Ovary (tissue), 9 donors: ENCODE measurements around the gene HBEGF. TPM values are rescaled to one million over a fixed set of nuclear protein-coding genes. Genes with fewer than 3 reads are reported as not detected.
A peak's percentile ranks its signal among the peaks of the same experiment; 100 is the strongest.

Source experiments
- DNase-seq, 5 donors: peaks; one replicate each; pipeline ENCODE4 v3.0.0-alpha.2; 2019 to 2020
- H3K27ac ChIP-seq, 2 donors: fragments of 200-600 bp; one replicate each; pipeline versions ENCODE4 v1.5.1 to v1.8.0; 2019 to 2022
- H3K27me3 ChIP-seq: fragments of 200-600 bp; one replicate; pipeline ENCODE4 v1.8.0; 2022
- H3K36me3 ChIP-seq: fragments of 200-600 bp; sonication (generic); one replicate; pipeline ENCODE4 v1.5.1; 2019
- H3K4me1 ChIP-seq: one replicate; pipeline ENCODE4 v1.8.1; 2013; ENCODE audit warnings: mild to moderate bottlenecking, moderate library complexity; ENCODE audit not compliant: insufficient read depth
- H3K4me3 ChIP-seq: fragments of 200-600 bp; sonication (generic); one replicate; pipeline ENCODE4 v1.5.1; 2017
- H3K9me3 ChIP-seq, 2 donors: fragments of 200-600 bp in 1 of 2; sonication (generic) in 1 of 2; one replicate each; pipeline versions ENCODE4 v1.5.1 to v1.8.1; 2013 to 2019; ENCODE audit warnings: mild to moderate bottlenecking in 1 of 2, moderate library complexity in 1 of 2
- EP300 ChIP-seq: sonication (generic); formaldehyde crosslinking; IDR thresholded peaks from one replicate; pipeline ENCODE4 v1.6.1; 2017; ENCODE audit warnings: antibody characterized with exemption
- POLR2A ChIP-seq: fragments of 450-650 bp; IDR thresholded peaks from one replicate; pipeline ENCODE4 v1.6.1; 2017; ENCODE audit warnings: antibody characterized with exemption, mild to moderate bottlenecking, moderate library complexity
- WGBS, 3 donors: extraction: QIAGEN DNeasy Blood & Tissue Kit in 1 of 3; methylation state at CpG; one replicate each; pipeline versions ENCODE4 v1.1.5 to v1.1.7; 2013 to 2017; 5-methylcytosine and 5-hydroxymethylcytosine counted together
- intact Hi-C, 4 donors: fragments of 100-400 bp; cut with DNase I; formaldehyde crosslinking; loops; one replicate each; pipeline versions ENCODE4 v1.11.0 to v1.15.1; 2022 to 2023
- polyA plus RNA-seq, 2 donors: library from polyadenylated mRNA; stranded (reverse); fragments of 200-250 nt in 1 of 2; fragments of 350-450 nt in 1 of 2; fragmentation: Illumina TruSeq in 1 of 2; extraction: RNeasy Lipid Tissue Mini Kit (QIAGEN cat#74804) in 1 of 2; gene quantifications; one replicate each; pipeline ENCODE4 v1.2.3, GENCODE V29; 2013 to 2014
- total RNA-seq, 7 donors: library from RNA; depleted of rRNA in 2 of 7; stranded (reverse); fragments of >200 nt in 2 of 7; fragmentation: NEBNext Ultra II Directional in 3 of 7; extraction: Animal tissue kit (Norgen Biotek cat#: 25700) in 3 of 7; gene quantifications; one replicate each; pipeline versions ENCODE4 v1.1.0 to v1.2.4, GENCODE V29; 2016 to 2023
- TF ChIP-seq, protein P1 (sequence below), 3 donors: fragments of 450-650 bp in 2 of 3; fragments of 200-600 bp in 1 of 3; IDR thresholded peaks; one replicate each; pipeline versions ENCODE4 v1.5.1 to v1.8.0; 2016 to 2022; ENCODE audit warnings: antibody characterized with exemption in 3 of 3, mild to moderate bottlenecking in 1 of 3
- donor health status: DM: no; HTN: no; CAD: no; lungs with moderate emphysema.
- donor health status: DM: no; HTN: no; CAD: no.
- donor health status: Bipolar disorder and iron deficiency.
- donor health status: DM: yes; HTN: yes; CAD: no.
- donor health status: DM: no; HTN: no; CAD: no.
- donor health status: DM: yes; HTN: yes; CAD: no.

Gene HBEGF
- total and polyA plus RNA-seq, 9 donors, result 1.5 to 14.5 (median 5.6) TPM

DNA sequence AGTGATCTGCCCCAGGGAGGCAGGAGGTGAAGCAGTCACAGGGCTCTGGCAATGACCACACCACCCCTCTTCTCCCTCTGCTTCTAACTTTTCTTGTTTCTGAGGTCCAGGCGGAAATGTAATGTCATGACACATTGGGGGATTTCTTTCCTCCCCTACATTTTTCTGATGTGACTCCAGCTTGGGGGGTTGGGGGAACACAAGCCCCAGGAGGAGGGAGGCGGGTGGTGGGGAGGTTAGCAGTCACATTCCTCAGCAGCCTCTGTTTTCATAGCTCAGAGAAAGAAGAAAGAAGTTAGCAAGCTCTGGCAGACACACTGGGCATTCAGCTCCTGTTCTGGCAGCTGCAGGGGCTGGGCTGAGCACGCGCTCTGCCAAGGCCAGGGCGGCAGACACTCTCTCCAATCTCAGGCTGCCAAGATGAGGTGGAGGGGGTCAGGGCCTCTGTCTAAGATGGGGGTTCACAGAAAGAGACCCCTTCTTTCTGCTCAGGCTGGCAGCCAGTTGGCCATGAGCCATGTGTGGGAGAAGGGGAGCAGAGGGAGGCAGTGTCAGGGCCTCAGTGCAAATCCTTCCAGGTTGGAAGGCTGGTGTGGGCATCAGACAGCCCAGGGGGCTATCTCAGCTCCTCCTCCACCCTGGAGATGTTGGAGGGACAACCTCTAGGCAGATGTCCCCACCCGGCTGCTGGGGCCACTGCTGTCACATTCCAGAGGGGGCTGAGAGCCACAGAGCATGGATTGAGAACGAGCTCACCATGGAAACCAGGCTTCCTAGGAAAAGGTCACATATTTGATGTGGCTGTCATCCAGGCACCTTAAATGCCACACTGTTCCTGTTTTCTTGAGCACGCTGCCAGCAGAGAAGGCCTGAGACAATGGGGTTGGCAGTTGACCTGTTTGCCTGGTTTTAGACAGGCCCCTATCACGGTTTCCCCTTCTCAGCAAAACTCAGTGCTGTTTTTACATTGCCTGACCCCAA, 23.4 kb downstream of the HBEGF start:
- H3K36me3 ChIP-seq, result no peaks in the 10 kb centered on the region
- intact Hi-C loops, result no loop called here
- H3K27ac ChIP-seq, result peak overlapping the region in 1 of 2 donors; percentile 11
- no peaks in the 10 kb centered on the region for H3K27me3 ChIP-seq
- H3K4me1 ChIP-seq, result peaks cover 8% of the 10 kb centered on the region
- WGBS, 3 donors, result 26 to 44% (median 27%) methylated on average over 9 of the region's 9 CpGs
- no peak overlapping the region for H3K4me3 ChIP-seq
- peak in 4 of 5 donors; percentile 40 to 50 (median 42) for DNase-seq
- H3K9me3 ChIP-seq, result no peaks in the 10 kb centered on the region
- TF ChIP-seq, protein P1, sequence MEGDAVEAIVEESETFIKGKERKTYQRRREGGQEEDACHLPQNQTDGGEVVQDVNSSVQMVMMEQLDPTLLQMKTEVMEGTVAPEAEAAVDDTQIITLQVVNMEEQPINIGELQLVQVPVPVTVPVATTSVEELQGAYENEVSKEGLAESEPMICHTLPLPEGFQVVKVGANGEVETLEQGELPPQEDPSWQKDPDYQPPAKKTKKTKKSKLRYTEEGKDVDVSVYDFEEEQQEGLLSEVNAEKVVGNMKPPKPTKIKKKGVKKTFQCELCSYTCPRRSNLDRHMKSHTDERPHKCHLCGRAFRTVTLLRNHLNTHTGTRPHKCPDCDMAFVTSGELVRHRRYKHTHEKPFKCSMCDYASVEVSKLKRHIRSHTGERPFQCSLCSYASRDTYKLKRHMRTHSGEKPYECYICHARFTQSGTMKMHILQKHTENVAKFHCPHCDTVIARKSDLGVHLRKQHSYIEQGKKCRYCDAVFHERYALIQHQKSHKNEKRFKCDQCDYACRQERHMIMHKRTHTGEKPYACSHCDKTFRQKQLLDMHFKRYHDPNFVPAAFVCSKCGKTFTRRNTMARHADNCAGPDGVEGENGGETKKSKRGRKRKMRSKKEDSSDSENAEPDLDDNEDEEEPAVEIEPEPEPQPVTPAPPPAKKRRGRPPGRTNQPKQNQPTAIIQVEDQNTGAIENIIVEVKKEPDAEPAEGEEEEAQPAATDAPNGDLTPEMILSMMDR (IDR thresholded peaks at IDR 0.05), result no peak
- no peak for TF ChIP-seq EP300
- TF ChIP-seq POLR2A, result no peak

DNA sequence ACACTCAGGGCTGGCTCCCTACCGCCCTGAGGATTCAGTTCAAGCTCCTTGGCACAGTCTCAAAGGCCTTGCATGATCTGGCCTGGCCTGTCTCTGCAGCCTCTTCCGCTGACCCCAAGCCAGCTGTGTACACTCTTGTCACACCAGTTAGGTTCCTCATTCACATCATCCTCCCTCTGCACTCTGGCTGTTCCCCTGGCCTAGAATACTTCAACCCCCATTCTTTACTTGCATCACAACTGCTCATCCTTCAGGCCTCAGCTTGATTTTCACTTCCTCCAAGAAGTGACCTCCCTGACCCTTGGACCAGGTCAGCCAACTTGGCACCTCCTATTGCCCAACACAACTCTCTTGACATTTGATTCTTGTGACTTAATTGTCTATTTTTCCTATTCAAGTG, 24.6 kb downstream of the HBEGF start:
- H3K9me3 ChIP-seq, result no peaks in the 10 kb centered on the region
- TF ChIP-seq EP300, result no peak
- TF ChIP-seq, protein P1 (IDR thresholded peaks at IDR 0.05), result no peak
- no peak for TF ChIP-seq POLR2A
- H3K4me3 ChIP-seq, result no peak overlapping the region
- intact Hi-C loops, result no loop called here
- H3K27ac ChIP-seq, result no peak overlapping the region
- H3K4me1 ChIP-seq, result peaks cover 8% of the 10 kb centered on the region
- DNase-seq, result no peak
- no peaks in the 10 kb centered on the region for H3K36me3 ChIP-seq
- 93 to 100% (median 94%) methylated on average over 2 of the region's 2 CpGs for WGBS, 3 donors
- no peaks in the 10 kb centered on the region for H3K27me3 ChIP-seq

DNA sequence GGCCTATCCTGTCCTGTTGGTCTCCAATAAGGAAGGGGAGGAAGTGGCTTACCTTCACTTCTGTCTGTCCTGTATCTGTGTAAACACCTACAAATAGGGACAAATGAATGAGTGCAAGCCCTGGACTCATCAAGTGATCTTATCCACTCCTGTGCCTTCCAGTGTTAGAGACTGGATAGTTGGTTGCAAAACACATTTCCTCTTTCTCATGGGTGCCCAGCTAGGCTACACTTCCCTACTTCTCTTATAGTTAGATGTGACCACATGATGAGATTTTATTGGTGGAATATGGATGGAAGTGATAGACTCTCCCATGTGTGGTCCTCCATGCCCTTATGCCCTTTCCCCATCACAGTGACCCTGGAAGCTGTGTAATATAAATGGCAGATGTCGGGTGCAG, 26.6 kb downstream of the HBEGF start:
- H3K4me3 ChIP-seq, result no peak overlapping the region
- intact Hi-C loops, result no loop called here
- no peak overlapping the region for H3K27ac ChIP-seq
- H3K4me1 ChIP-seq, result peaks cover 8% of the 10 kb centered on the region
- 90 to 96% (median 95%) methylated on average over 1 of the region's 1 CpG for WGBS, 3 donors
- TF ChIP-seq POLR2A, result no peak
- TF ChIP-seq, protein P1 (IDR thresholded peaks at IDR 0.05), result no peak
- TF ChIP-seq EP300, result no peak
- no peaks in the 10 kb centered on the region for H3K9me3 ChIP-seq
- H3K36me3 ChIP-seq, result no peaks in the 10 kb centered on the region
- no peaks in the 10 kb centered on the region for H3K27me3 ChIP-seq
- no peak for DNase-seq

DNA sequence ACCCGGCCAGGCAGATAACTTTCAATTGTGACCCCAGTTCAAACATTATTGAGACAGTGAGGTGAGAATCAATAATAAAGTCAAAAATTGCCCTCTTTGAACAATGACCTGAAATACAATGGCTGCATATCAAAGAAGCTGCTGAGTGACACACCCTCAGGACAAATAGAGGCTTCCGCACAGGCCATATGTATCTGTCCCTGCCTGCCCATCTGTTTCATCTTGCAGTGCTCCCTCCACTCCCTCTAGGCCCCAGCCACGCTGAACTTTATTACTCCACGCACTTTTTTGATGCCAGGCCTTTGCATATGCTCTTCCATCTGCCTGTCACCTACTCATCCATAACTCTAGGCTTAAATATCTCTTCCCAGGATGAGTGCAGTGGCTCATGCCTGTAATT, 27.6 kb downstream of the HBEGF start:
- Histone ChIP-seq H3K27ac (no peak overlapping the region), H3K4me1 (peaks cover 8% of the 10 kb centered on the region), H3K27me3 (no peaks in the 10 kb centered on the region), H3K36me3 (no peaks in the 10 kb centered on the region), H3K4me3 (no peak overlapping the region), H3K9me3 (no peaks in the 10 kb centered on the region)
- DNase-seq, result no peak
- WGBS, 3 donors, result 94 to 96% (median 95%) methylated on average over 4 of the region's 4 CpGs
- TF ChIP-seq, protein P1 (IDR thresholded peaks at IDR 0.05), result no peak
- no peak for TF ChIP-seq EP300
- no peak for TF ChIP-seq POLR2A
- intact Hi-C loops, result no loop called here
